K562 (cell line): Measurements from ENCODE around the gene AKT1S1. TPM values are rescaled to one million over a fixed set of nuclear protein-coding genes. Genes with fewer than 3 reads are reported as not detected.
A peak's percentile ranks its signal among the peaks of the same experiment; 100 is the strongest.

Experiments
- ARID4B ChIP-seq: sonication (generic); formaldehyde crosslinking; IDR thresholded peaks from 2 replicates; pipeline ENCODE4 v1.8.0; 2022; ENCODE audit warnings: mild to moderate bottlenecking, missing genetic modification reagents
- DLX4 ChIP-seq: fragments of 250-450 bp; sonication (Bioruptor Pico); IDR thresholded peaks from 2 replicates; pipeline ENCODE4 v1.6.1; 2021; ENCODE audit warnings: mild to moderate bottlenecking
- EGR1 ChIP-seq: fragments of 450-650 bp; conservative IDR thresholded peaks from 2 replicates; pipeline ENCODE4 v1.6.1; 2017; ENCODE audit warnings: mild to moderate bottlenecking
- GTF2B ChIP-seq: IDR thresholded peaks from 2 replicates; pipeline ENCODE4 v1.6.1; 2011; ENCODE audit not compliant: insufficient read length; ENCODE audit errors: extremely low read depth
- HCFC1 ChIP-seq: IDR thresholded peaks from 2 replicates; pipeline ENCODE4 v1.6.1; 2012; ENCODE audit warnings: low read depth, low read length, improper control_type of control experiment
- HMGXB4 ChIP-seq: sonication (generic); formaldehyde crosslinking; IDR thresholded peaks from 2 replicates; pipeline ENCODE4 v1.8.1; 2023; ENCODE audit warnings: mild to moderate bottlenecking, missing genetic modification reagents
- HNRNPK ChIP-seq: fragments of 200-400 bp; formaldehyde crosslinking; IDR thresholded peaks from one replicate; pipeline ENCODE4 v1.6.1; 2018; ENCODE audit warnings: mild to moderate bottlenecking, low read depth, low read length; ENCODE audit not compliant: poor library complexity, severe bottlenecking
- MBD2 ChIP-seq: sonication (generic); IDR thresholded peaks from 2 replicates; pipeline ENCODE4 v1.6.1; 2016; ENCODE audit warnings: low read depth, borderline replicate concordance
- MEIS2 ChIP-seq: fragments of 450-650 bp; IDR thresholded peaks from 2 replicates; pipeline ENCODE4 v1.6.1; 2014; ENCODE audit warnings: mild to moderate bottlenecking; ENCODE audit not compliant: partially characterized antibody
- PML ChIP-seq: IDR thresholded peaks from 2 replicates; pipeline ENCODE4 v1.6.1; 2012; ENCODE audit warnings: low read length, inconsistent platforms
- POLR2H ChIP-seq: IDR thresholded peaks from 2 replicates; pipeline ENCODE4 v1.6.1; 2016; ENCODE audit warnings: missing genetic modification characterization, low read depth, mild to moderate bottlenecking, control low read depth, missing compliant biosample characterization, moderate library complexity
- ZC3H11A ChIP-seq: IDR thresholded peaks from 2 replicates; pipeline ENCODE4 v1.6.1; 2012; ENCODE audit warnings: low read depth, low read length, improper control_type of control experiment
- ZMIZ1 ChIP-seq, 2 experiments: fragments of 150-350 bp in 1 of 2; IDR thresholded peaks; 2 replicates each; pipeline ENCODE4 v1.6.1; 2012 to 2016; ENCODE audit warnings: low read depth in 2 of 2, low read length in 2 of 2, mild to moderate bottlenecking in 1 of 2, moderate library complexity in 1 of 2
- ZNF175 ChIP-seq: fragments of 200-800 bp; sonication (Bioruptor generic); IDR thresholded peaks from 2 replicates; pipeline ENCODE4 v1.6.1; 2016; ENCODE audit warnings: low read depth, mild to moderate bottlenecking, missing genetic modification characterization, missing compliant biosample characterization
- polyA plus RNA-seq, 8 experiments: library from polyadenylated mRNA; depleted of rRNA in 4 of 8; stranded (reverse) in 5 of 8; unstranded in 3 of 8; fragments of >200 nt; fragmentation: Nextera tagmentation in 2 of 8; fragmentation: Illumina TruSeq in 1 of 8; extraction: Ambion mirVana in 2 of 8; extraction: Trizol in 1 of 8; gene quantifications; 2 replicates each; pipeline versions ENCODE4 v1.2.1 to v1.2.3, GENCODE V29; 2011 to 2014; ENCODE audit warnings: inconsistent platforms in 1 of 8, missing spikeins in 1 of 8
- total RNA-seq, 7 experiments: library from RNA; depleted of rRNA in 6 of 7; stranded (reverse); fragments of >200 nt in 6 of 7; fragmentation: Illumina TruSeq in 2 of 7; extraction: Trizol in 2 of 7; gene quantifications; 2 replicates each; pipeline versions ENCODE4 v1.2.1 to v1.2.3, GENCODE V29; 2011 to 2021; ENCODE audit warnings: low replicate concordance in 1 of 7

The AKT1S1 gene
- total and polyA plus RNA-seq, 9 of the 15 experiments (the other 6 are each of a cell fraction or from before 2014, with no cell fraction given): 1.2 to 50.3 (median 17.1) TPM

GRCh38 chr19:49850487-49851342 is 26.4 kb downstream of the AKT1S1 start, which contains the start of gene PTOV1 (continued):
- TF ChIP-seq HMGXB4 (CRISPR knock-in tag) (peak; percentile 96), HCFC1 (peak; percentile 92), PML (no peak; the same call in 1 of the 2 replicates), GTF2B (no peak), EGR1 (peak; percentile 81), MBD2 (peak; percentile 92), ARID4B (peak; percentile 87), POLR2H (tag) (peak; percentile 46; the same call in 1 of the 2 replicates), DLX4 (CRISPR knock-in tag) (no peak), ZC3H11A (no peak), ZNF175 (CRISPR knock-in tag) (no peak), ZMIZ1 (IDR thresholded peaks at IDR 0.05; ENCODE audit: low read depth in 2 of 2, low read length in 2 of 2) (peak in 1 of 2 experiments; percentile 27; a peak in 1 of 4 replicates), HNRNPK (no peak), MEIS2 (peak; percentile 15)
